ENCODE measurements around the gene TAF8.

TAF8 gene

DNA sequence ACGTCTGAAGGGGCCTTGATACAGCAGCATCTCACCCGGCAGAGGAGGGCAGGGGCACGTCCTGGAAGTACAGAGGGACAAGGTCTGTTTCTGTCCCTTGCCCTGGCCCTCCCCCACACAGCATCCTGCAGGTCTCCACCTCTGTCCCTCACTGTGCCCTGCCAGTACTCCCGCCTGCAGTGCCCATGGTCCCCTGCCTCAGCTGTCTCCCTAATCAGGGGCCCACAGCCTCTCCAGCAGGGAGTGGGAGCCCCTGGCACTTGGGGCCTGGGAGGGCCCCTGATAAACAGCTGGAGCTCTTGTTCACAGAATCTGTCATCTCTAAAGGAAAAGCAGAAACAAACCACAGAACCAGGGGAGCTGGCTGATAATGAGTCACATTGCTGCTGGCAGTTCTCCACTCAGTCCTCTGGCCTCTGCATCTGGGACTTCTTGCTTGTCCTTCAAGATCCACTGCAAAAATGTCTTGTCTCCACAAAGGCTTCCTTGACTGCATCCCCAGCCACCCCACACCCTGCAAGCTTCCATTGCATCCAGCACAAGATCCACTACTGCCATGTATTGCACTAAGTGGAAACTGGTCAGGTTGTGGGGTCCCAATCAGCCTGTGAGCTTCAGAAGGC lies 33.2 kb upstream of the TAF8 start:
- no peaks in the 10 kb centered on the region for H3K9me3 ChIP-seq (ENCODE audit: insufficient read depth, low read depth, low read length)
- no peak overlapping the region for H3K4me3 ChIP-seq (ENCODE audit: low read length)
- no peaks in the 10 kb centered on the region for H3K27me3 ChIP-seq (ENCODE audit: insufficient read depth, low read length)
- no peak overlapping the region for H3K9ac ChIP-seq (ENCODE audit: low read depth, low read length)
- H3K36me3 ChIP-seq (ENCODE audit: insufficient read depth, low read length), result no peaks in the 10 kb centered on the region
- H3K27ac ChIP-seq (ENCODE audit: low read depth, low read length), result no peak overlapping the region
- H3K4me1 ChIP-seq (ENCODE audit: insufficient read depth, low read length), result no peaks in the 10 kb centered on the region
- 70% methylated on average over 4 of the region's 4 CpGs for WGBS

DNA sequence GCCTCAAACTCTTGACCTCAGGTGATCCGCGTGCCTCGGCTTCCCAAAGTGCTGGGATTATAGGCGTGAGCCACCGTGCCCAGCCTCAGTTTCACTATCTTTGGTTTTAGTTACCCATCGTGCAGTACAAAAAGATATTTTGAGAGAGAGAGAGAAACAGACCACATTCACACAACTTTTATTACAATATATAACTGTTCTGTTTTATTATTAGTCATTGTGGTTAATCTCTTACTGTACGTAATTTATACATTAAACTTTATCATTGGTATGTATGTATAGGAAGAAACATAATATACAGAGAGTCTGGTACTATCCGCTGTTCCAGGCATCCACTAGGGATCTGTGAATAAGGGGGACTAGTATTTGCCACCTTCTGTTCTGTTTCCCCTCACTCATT lies 29.4 kb upstream of the TAF8 start:
- no peaks in the 10 kb centered on the region for H3K36me3 ChIP-seq (ENCODE audit: insufficient read depth, low read length)
- H3K4me1 ChIP-seq (ENCODE audit: insufficient read depth, low read length), result 0 out of 2 replicates have a peak, but pooled peaks cover 8% of the 10 kb centered on the region
- no peak overlapping the region for H3K4me3 ChIP-seq (ENCODE audit: low read length)
- no peaks in the 10 kb centered on the region for H3K9me3 ChIP-seq (ENCODE audit: insufficient read depth, low read depth, low read length)
- no peak overlapping the region for H3K27ac ChIP-seq (ENCODE audit: low read depth, low read length)
- no peak overlapping the region for H3K9ac ChIP-seq (ENCODE audit: low read depth, low read length)
- H3K27me3 ChIP-seq (ENCODE audit: insufficient read depth, low read length), result no peaks in the 10 kb centered on the region
- whole genome bisulfite sequencing, result 96% methylated on average over 7 of the region's 8 CpGs

DNA sequence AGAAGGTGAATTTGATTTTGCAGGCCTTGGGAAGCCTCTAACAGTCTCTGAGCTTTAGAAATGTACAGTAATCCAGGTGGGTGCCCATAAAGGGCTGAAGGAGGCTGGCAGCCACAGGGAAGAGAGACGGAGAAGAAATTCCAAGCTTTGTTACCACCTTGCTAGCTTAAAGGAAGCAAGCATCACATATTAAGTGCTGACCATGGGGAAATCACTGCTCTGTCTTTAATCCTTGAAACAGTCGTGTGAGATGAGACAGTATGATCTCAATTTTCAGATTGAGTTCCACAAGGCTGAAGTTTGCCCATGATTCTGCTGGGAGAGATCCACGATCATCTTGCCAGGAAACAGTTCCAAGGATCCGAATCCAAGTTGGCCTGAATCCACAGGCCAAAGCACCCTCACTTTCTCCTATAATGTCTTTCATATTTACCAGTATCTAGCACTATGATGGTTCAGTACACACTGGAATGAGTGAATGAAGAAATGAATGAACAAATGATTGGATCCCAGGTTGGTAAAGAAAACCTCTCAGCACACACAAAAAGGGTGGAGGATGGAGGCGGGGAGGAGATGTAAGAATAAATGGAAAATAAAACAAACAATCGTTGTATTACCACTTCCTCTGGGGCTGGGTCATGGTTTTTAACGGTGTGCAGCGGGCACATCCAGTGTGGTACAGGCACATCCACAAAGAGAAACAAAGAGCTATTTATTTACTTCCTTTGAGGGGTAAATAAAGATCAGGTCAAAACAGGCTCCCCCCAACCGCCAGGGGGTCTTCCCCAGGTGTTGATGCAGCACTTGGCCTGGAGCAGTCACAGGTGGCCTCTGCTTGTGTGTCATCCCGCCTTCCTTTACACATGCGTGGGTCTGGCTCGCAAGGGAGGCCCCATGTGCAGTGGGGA lies 28.2 kb upstream of the TAF8 start:
- Histone ChIP-seq H3K9ac (ENCODE audit: low read depth, low read length) (no peak overlapping the region), H3K4me3 (ENCODE audit: low read length) (no peak overlapping the region)

DNA sequence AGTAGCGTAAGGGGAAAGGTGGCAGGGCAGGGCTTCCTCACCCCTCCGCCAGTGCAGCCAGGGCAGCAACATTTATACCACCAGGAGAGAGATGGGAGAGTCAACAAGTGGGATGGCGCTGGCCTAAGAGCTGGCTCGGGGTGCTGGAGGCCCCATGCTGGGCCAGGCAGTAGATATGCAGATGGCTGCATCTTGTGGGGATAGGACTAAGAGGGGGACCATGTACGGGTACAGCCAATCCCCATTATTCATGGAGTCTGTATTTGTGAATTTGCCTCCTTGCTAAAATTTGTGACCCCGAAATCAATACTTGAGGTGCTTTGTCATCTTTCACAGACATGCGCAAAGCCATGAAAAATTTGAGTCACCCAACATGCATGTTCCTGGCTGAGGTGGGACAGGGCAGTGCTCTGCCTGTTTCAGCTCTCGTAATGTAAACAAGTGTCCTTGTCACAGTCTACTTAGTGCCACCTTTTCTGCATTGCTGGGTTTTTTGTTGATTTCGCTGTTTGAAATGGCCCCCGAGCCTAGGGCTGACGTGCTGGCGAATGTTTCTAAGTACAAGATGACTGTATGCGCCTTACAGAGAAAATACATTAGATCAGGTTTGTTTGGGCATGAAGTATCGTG lies 27.5 kb upstream of the TAF8 start:
- Histone ChIP-seq H3K36me3 (ENCODE audit: insufficient read depth, low read length) (no peaks in the 10 kb centered on the region), H3K27me3 (ENCODE audit: insufficient read depth, low read length) (no peaks in the 10 kb centered on the region), H3K4me3 (ENCODE audit: low read length) (no peak overlapping the region), H3K9ac (ENCODE audit: low read depth, low read length) (no peak overlapping the region), H3K4me1 (ENCODE audit: insufficient read depth, low read length) (0 out of 2 replicates have a peak, but pooled peaks cover 8% of the 10 kb centered on the region), H3K9me3 (ENCODE audit: insufficient read depth, low read depth, low read length) (no peaks in the 10 kb centered on the region), H3K27ac (ENCODE audit: low read depth, low read length) (no peak overlapping the region)
- WGBS, result 80% methylated on average over 12 of the region's 14 CpGs

More for the DNA sequence above, 28.2 kb upstream of the TAF8 start:
- no peaks in the 10 kb centered on the region for H3K27me3 ChIP-seq (ENCODE audit: insufficient read depth, low read length)
- H3K4me1 ChIP-seq (ENCODE audit: insufficient read depth, low read length), result 0 out of 2 replicates have a peak, but pooled peaks cover 8% of the 10 kb centered on the region
- no peak overlapping the region for H3K27ac ChIP-seq (ENCODE audit: low read depth, low read length)
- WGBS, result 71% methylated on average over 9 of the region's 12 CpGs
- H3K9me3 ChIP-seq (ENCODE audit: insufficient read depth, low read depth, low read length), result no peaks in the 10 kb centered on the region
- no peaks in the 10 kb centered on the region for H3K36me3 ChIP-seq (ENCODE audit: insufficient read depth, low read length)

DNA sequence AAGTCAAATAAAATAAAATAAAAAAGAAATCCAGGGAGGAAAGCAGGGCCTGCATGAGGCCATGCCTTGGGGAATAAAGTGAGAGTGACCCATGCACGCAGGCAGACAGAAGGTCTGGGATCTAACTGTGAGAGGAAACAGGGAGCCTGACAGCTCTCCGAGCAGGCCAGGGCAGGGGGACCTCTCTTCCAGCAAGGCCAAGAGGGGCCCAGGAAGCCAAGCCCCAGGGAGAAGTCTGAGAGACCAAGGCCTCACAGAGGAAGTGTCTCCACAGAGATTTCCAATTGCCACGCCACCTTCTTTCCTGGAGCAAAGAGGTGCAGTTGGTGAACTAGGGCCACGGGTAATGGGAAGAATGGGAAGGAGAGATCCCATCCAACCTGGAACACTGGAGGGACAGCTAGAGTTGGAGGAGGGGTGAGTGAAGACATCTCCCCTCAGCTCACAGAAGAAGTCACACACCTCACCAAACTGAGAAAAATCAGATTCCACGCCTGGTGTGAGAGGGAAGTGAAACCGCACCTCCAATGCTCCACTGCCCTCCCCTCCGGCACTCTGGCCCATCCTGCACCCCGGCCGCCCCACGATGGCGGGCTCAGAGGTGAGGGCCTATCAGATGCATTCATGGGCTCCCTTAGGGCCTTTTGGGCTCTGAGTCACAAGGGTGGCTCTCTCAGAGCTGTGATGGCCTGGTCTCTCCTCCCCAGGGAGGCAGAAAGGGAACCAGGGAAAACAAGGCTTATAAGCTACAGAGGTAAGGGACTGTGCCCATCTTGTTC lies 25.1 kb upstream of the TAF8 start:
- 93% methylated on average over 11 of the region's 11 CpGs for WGBS
- Histone ChIP-seq H3K27me3 (ENCODE audit: insufficient read depth, low read length) (no peaks in the 10 kb centered on the region), H3K4me3 (ENCODE audit: low read length) (no peak overlapping the region), H3K9me3 (ENCODE audit: insufficient read depth, low read depth, low read length) (no peaks in the 10 kb centered on the region), H3K4me1 (ENCODE audit: insufficient read depth, low read length) (0 out of 2 replicates have a peak, but pooled peaks cover 8% of the 10 kb centered on the region), H3K36me3 (ENCODE audit: insufficient read depth, low read length) (no peaks in the 10 kb centered on the region), H3K9ac (ENCODE audit: low read depth, low read length) (no peak overlapping the region), H3K27ac (ENCODE audit: low read depth, low read length) (no peak overlapping the region)

DNA sequence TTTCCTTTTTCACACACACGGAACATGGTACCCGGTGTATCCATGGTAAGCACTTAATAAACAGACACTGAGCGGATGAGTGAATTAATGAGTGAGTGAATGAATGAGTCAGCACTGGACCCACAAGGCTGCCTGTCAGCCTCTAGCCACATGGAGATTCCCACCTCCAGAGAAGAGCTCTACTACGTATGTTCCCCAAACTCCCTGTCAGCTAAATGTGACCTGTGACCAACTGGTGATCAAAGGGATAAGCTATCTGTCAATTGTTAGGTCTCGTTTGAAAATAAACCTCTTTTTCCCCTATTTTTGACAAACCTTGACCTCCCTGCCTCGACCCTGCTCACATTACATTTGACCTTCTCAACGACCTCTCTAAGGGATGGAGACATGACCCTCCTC lies 24.5 kb upstream of the TAF8 start:
- H3K4me1 ChIP-seq (ENCODE audit: insufficient read depth, low read length), result peaks cover 10% of the 10 kb centered on the region; the same call in 1 of the 2 replicates

DNA sequence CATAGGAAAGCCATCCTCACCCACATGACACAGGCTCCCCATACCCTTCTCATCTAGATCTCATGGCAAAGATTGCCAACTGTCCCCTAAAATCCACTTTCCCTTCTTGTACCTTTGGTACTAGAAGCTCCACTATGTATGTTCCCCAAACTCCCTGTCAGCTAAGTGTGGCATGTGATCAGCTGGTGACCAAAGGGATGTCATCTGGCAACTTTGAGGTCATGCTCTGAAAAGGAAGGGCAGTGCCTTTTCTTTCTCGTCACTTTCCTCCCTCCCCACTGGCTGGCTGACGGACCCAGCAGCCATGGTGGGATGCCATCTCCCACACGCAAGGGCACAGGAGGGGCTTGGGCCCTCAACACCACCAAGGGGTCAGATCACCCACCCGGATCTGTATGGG lies 23.8 kb upstream of the TAF8 start:
- 63% methylated on average over 4 of the region's 4 CpGs for WGBS
- no peak overlapping the region for H3K9ac ChIP-seq (ENCODE audit: low read depth, low read length)
- no peak overlapping the region for H3K4me3 ChIP-seq (ENCODE audit: low read length)
- H3K27me3 ChIP-seq (ENCODE audit: insufficient read depth, low read length), result no peaks in the 10 kb centered on the region
- no peaks in the 10 kb centered on the region for H3K9me3 ChIP-seq (ENCODE audit: insufficient read depth, low read depth, low read length)
- peaks cover 16% of the 10 kb centered on the region; the same call in 1 of the 2 replicates for H3K4me1 ChIP-seq (ENCODE audit: insufficient read depth, low read length)
- H3K36me3 ChIP-seq (ENCODE audit: insufficient read depth, low read length), result no peaks in the 10 kb centered on the region
- no peak overlapping the region for H3K27ac ChIP-seq (ENCODE audit: low read depth, low read length)

More for the DNA sequence above, 24.5 kb upstream of the TAF8 start:
- H3K9ac ChIP-seq (ENCODE audit: low read depth, low read length), result no peak overlapping the region
- WGBS, result 77% methylated on average over 7 of the region's 7 CpGs
- H3K9me3 ChIP-seq (ENCODE audit: insufficient read depth, low read depth, low read length), result no peaks in the 10 kb centered on the region
- no peaks in the 10 kb centered on the region for H3K36me3 ChIP-seq (ENCODE audit: insufficient read depth, low read length)
- H3K27ac ChIP-seq (ENCODE audit: low read depth, low read length), result no peak overlapping the region
- H3K4me3 ChIP-seq (ENCODE audit: low read length), result no peak overlapping the region
- H3K27me3 ChIP-seq (ENCODE audit: insufficient read depth, low read length), result no peaks in the 10 kb centered on the region

DNA sequence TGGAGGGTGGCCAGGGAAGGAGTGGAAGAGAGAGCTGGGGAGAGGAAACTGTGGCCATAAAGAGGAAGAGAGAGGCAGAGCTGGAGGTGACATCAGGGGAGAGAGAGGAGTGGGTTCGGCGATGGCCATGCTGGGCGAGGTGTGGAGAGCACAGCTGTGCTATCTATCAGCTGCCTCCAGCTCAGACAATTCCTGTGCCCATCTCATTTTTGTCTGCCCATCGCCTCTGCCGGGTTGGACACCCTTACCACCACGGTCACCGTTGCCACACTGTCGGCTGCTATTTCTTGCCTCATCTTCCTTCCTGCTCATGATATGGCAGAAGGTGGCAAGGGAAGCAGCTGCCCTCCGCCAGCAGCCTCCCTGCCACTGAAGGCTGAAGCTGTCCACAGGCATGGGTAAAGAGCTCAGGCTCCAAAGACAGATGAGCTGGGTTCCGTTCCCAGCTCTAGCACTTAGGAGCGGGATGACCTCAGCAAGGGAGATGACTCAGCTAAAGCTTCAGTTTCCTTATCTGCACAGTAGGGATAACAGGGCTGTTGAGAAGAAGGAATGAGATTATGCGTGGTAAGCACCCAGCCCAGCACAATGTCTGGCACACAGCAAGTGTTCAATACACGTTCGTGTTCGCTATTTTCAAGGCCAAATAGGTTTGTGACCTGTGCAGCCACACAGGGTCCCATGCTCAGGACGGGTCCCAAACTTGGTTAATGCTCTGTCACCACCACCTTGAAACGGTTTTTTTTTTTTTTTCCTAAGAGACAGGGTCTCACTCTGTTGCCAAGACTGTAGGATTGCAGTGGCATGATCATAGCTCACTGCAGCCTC lies 21.9 kb upstream of the TAF8 start:
- Histone ChIP-seq H3K27me3 (ENCODE audit: insufficient read depth, low read length) (no peaks in the 10 kb centered on the region), H3K27ac (ENCODE audit: low read depth, low read length) (no peak overlapping the region), H3K9me3 (ENCODE audit: insufficient read depth, low read depth, low read length) (no peaks in the 10 kb centered on the region), H3K4me3 (ENCODE audit: low read length) (no peak overlapping the region), H3K9ac (ENCODE audit: low read depth, low read length) (no peak overlapping the region), H3K4me1 (ENCODE audit: insufficient read depth, low read length) (peaks cover 8% of the 10 kb centered on the region; the same call in 1 of the 2 replicates), H3K36me3 (ENCODE audit: insufficient read depth, low read length) (no peaks in the 10 kb centered on the region)
- 85% methylated on average over 17 of the region's 17 CpGs for WGBS

DNA sequence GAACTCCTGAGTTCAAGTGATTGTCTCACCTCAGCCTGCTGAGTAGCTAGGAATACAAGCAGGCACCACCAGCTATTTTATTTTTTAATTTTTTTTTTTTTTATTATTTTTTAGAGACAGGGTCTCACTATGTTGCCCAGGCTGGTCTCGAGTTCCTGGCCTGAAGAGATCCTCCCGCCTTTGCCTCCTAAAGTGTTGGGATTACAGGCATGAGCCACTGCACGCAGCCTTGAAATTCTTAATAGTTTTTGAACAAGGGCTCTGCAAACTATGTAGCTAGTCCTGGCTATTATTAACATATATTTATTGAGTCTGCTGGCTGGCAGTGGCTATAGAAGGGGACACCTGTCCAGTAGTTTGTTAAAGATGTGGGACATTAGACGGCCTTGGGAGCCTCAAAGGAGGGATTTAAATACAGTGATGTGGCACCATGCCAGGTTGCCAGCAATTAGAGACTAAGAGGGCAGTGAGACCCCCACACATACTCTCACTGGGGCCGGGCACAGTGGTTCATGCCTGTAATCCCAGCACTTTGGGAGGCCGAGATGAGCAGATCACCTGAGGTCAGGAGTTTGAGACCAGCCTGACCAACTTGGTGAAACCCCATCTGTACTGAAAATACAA lies 21.1 kb upstream of the TAF8 start:
- Histone ChIP-seq H3K36me3 (ENCODE audit: insufficient read depth, low read length) (no peaks in the 10 kb centered on the region), H3K9me3 (ENCODE audit: insufficient read depth, low read depth, low read length) (no peaks in the 10 kb centered on the region), H3K4me1 (ENCODE audit: insufficient read depth, low read length) (peaks cover 8% of the 10 kb centered on the region; the same call in 1 of the 2 replicates), H3K27me3 (ENCODE audit: insufficient read depth, low read length) (no peaks in the 10 kb centered on the region), H3K9ac (ENCODE audit: low read depth, low read length) (no peak overlapping the region), H3K4me3 (ENCODE audit: low read length) (no peak overlapping the region), H3K27ac (ENCODE audit: low read depth, low read length) (no peak overlapping the region)
- 93% methylated on average over 6 of the region's 6 CpGs for WGBS

DNA sequence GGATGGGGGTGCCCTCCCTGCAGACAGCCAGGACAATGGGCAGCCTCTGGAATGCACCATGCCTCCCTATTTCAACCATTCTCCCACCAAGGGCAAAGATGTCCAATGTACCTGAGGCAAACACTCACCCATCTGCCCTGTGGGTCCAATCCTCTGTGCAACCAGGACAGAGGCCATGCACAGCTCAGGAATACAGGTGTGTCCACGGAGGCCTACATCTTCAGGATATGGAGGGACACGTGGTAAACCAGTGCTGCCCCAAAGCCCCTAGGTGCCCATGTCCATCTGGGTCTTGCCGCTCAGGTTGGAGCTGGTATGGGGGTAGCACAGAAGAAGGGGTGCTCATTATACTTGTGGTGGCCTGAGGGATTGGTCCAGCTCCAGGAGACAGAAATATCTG lies 20.4 kb upstream of the TAF8 start:
- no peak overlapping the region for H3K4me3 ChIP-seq (ENCODE audit: low read length)
- H3K27me3 ChIP-seq (ENCODE audit: insufficient read depth, low read length), result no peaks in the 10 kb centered on the region
- no peaks in the 10 kb centered on the region for H3K9me3 ChIP-seq (ENCODE audit: insufficient read depth, low read depth, low read length)
- no peak overlapping the region for H3K9ac ChIP-seq (ENCODE audit: low read depth, low read length)
- no peak overlapping the region for H3K27ac ChIP-seq (ENCODE audit: low read depth, low read length)
- H3K4me1 ChIP-seq (ENCODE audit: insufficient read depth, low read length), result peaks cover 8% of the 10 kb centered on the region; the same call in 1 of the 2 replicates
- 96% methylated on average over 3 of the region's 3 CpGs for WGBS
- H3K36me3 ChIP-seq (ENCODE audit: insufficient read depth, low read length), result no peaks in the 10 kb centered on the region
